HG03066 (cell line): ENCODE measurements around the gene RALGAPA2.

ENCODE experiments used
- ATAC-seq: cut with Tn5 transposase; IDR thresholded peaks from one replicate; pipeline ENCODE4 v1.9.1; 2021; ENCODE audit warnings: low read depth; ENCODE audit not compliant: unreplicated experiment

RALGAPA2 gene

GRCh38 chr20:20593447-20594170, 118.8 kb downstream of the RALGAPA2 start:
- no peak for ATAC-seq

- ATAC-seq, result no peak
Measured at GRCh38 chr20:20585146-20585545, 127.3 kb downstream of the RALGAPA2 start.

GRCh38 chr20:20582734-20583133, 129.7 kb downstream of the RALGAPA2 start:
- ATAC-seq, result no peak

GRCh38 chr20:20580139-20580538, 132.3 kb downstream of the RALGAPA2 start:
- ATAC-seq, result no peak

GRCh38 chr20:20578838-20579237, 133.6 kb downstream of the RALGAPA2 start:
- ATAC-seq, result no peak

GRCh38 chr20:20573797-20574196, 138.6 kb downstream of the RALGAPA2 start:
- ATAC-seq, result no peak

GRCh38 chr20:20571068-20571780, 141.2 kb downstream of the RALGAPA2 start:
- ATAC-seq, result no peak

- ATAC-seq, result no peak
Measured at GRCh38 chr20:20568604-20569205, 143.7 kb downstream of the RALGAPA2 start.

- no peak for ATAC-seq
Measured at GRCh38 chr20:20567712-20568111, 144.7 kb downstream of the RALGAPA2 start.

- no peak for ATAC-seq
Measured at GRCh38 chr20:20566516-20566915, 145.9 kb downstream of the RALGAPA2 start.

GRCh38 chr20:20564279-20564678, 148.2 kb downstream of the RALGAPA2 start:
- ATAC-seq, result no peak

- no peak for ATAC-seq
Measured at GRCh38 chr20:20562507-20562906, 149.9 kb downstream of the RALGAPA2 start.

- ATAC-seq, result no peak
Measured at GRCh38 chr20:20561841-20562240, 150.6 kb downstream of the RALGAPA2 start.

- no peak for ATAC-seq
Measured at GRCh38 chr20:20561172-20561571, 151.3 kb downstream of the RALGAPA2 start.

GRCh38 chr20:20557406-20557805, 155.0 kb downstream of the RALGAPA2 start:
- no peak for ATAC-seq

GRCh38 chr20:20555838-20556237, 156.6 kb downstream of the RALGAPA2 start:
- ATAC-seq, result no peak

GRCh38 chr20:20554951-20555350, 157.5 kb downstream of the RALGAPA2 start:
- ATAC-seq, result no peak

- ATAC-seq, result no peak
Measured at GRCh38 chr20:20553541-20553940, 158.9 kb downstream of the RALGAPA2 start.

GRCh38 chr20:20552076-20552475, 160.4 kb downstream of the RALGAPA2 start:
- ATAC-seq, result no peak

GRCh38 chr20:20551409-20551808, 161.0 kb downstream of the RALGAPA2 start:
- no peak for ATAC-seq

- ATAC-seq, result no peak
Measured at GRCh38 chr20:20549704-20550103, 162.7 kb downstream of the RALGAPA2 start.

- ATAC-seq, result no peak
Measured at GRCh38 chr20:20549267-20549612, 163.2 kb downstream of the RALGAPA2 start.
